ENCODE measurements around the gene CHST2. TPM values are rescaled to one million over a fixed set of nuclear protein-coding genes. Genes with fewer than 3 reads are reported as not detected.

The CHST2 gene
- polyA plus RNA-seq, 1 donor (not counting 4 experiments of a cell fraction or from before 2014, with no cell fraction given), result 1.6 TPM

- DNase-seq (ENCODE audit: low read depth, low spot score) (no peak), FAIRE-seq (no peak)
- Histone ChIP-seq H3K4me2 (ENCODE audit: control insufficient read depth, extremely low read depth, insufficient read depth, low read depth, low read length) (no peak overlapping the region), H3K9me3 (ENCODE audit: control insufficient read depth, low read depth, low read length) (no peaks in the 10 kb centered on the region), H3K4me1 (ENCODE audit: control insufficient read depth, extremely low read depth, insufficient read depth, low read length) (no peaks in the 10 kb centered on the region), H3K27me3 (ENCODE audit: control insufficient read depth, extremely low read depth, insufficient read depth, low read length) (no peaks in the 10 kb centered on the region), H3K36me3 (ENCODE audit: control insufficient read depth in 2 of 2, extremely low read depth in 1 of 2, insufficient read depth in 2 of 2, low read length in 2 of 2) (no peaks in the 10 kb centered on the region), H2AFZ (ENCODE audit: control insufficient read depth, low read length) (no peak overlapping the region), H3K27ac (ENCODE audit: control insufficient read depth, insufficient read depth, low read length) (no peak overlapping the region), H4K20me1 (ENCODE audit: control insufficient read depth, extremely low read depth, insufficient read depth, low read length) (no peaks in the 10 kb centered on the region), H3K4me3 (ENCODE audit: control insufficient read depth in 2 of 3, extremely low read depth in 1 of 3, insufficient read depth in 2 of 3, low read depth in 1 of 3, low read length in 3 of 3) (no peak overlapping the region), H3K9me1 (ENCODE audit: control insufficient read depth, extremely low read depth, insufficient read depth, low read length) (no peaks in the 10 kb centered on the region), H3K9ac (ENCODE audit: control insufficient read depth, extremely low read depth, insufficient read depth, low read length) (no peak overlapping the region), H3K79me2 (ENCODE audit: control insufficient read depth, insufficient read depth, low read length) (no peaks in the 10 kb centered on the region)
- TF ChIP-seq EZH2 (IDR thresholded peaks at IDR 0.05; ENCODE audit: low read length) (no peak), CTCF (optimal IDR thresholded peaks at IDR 0.05 in 1 of 3, IDR thresholded peaks at IDR 0.05 in 1 of 3, conservative IDR thresholded peaks at IDR 0.05 in 1 of 3; ENCODE audit: extremely low read depth in 1 of 3, insufficient read depth in 2 of 3, low read length in 3 of 3) (no peak)
- dilution Hi-C loops (cut with MboI; ENCODE audit: extremely low pct_ligation_motif_present, low sequenced_read_pairs), result no loop called here
These were observed 30.5 kb downstream of the CHST2 start for GRCh38 chr3:143150071-143150470.

GRCh38 chr3:143151004-143151731, 31.6 kb downstream of the CHST2 start:
- FAIRE-seq, result no peak
- TF ChIP-seq CTCF (optimal IDR thresholded peaks at IDR 0.05 in 1 of 3, IDR thresholded peaks at IDR 0.05 in 1 of 3, conservative IDR thresholded peaks at IDR 0.05 in 1 of 3; ENCODE audit: extremely low read depth in 1 of 3, insufficient read depth in 2 of 3, low read length in 3 of 3) (no peak), EZH2 (IDR thresholded peaks at IDR 0.05; ENCODE audit: low read length) (no peak)
- dilution Hi-C loops (cut with MboI; ENCODE audit: extremely low pct_ligation_motif_present, low sequenced_read_pairs), result no loop called here

More at GRCh38 chr3:143151004-143151731, 31.6 kb downstream of the CHST2 start:
- Histone ChIP-seq H3K4me2 (ENCODE audit: control insufficient read depth, extremely low read depth, insufficient read depth, low read depth, low read length) (no peak overlapping the region), H4K20me1 (ENCODE audit: control insufficient read depth, extremely low read depth, insufficient read depth, low read length) (no peaks in the 10 kb centered on the region), H3K27ac (ENCODE audit: control insufficient read depth, insufficient read depth, low read length) (no peak overlapping the region), H3K4me3 (ENCODE audit: control insufficient read depth in 2 of 3, extremely low read depth in 1 of 3, insufficient read depth in 2 of 3, low read depth in 1 of 3, low read length in 3 of 3) (no peak overlapping the region), H3K4me1 (ENCODE audit: control insufficient read depth, extremely low read depth, insufficient read depth, low read length) (no peaks in the 10 kb centered on the region), H2AFZ (ENCODE audit: control insufficient read depth, low read length) (no peak overlapping the region), H3K27me3 (ENCODE audit: control insufficient read depth, extremely low read depth, insufficient read depth, low read length) (no peaks in the 10 kb centered on the region), H3K79me2 (ENCODE audit: control insufficient read depth, insufficient read depth, low read length) (no peaks in the 10 kb centered on the region), H3K9me3 (ENCODE audit: control insufficient read depth, low read depth, low read length) (no peaks in the 10 kb centered on the region), H3K36me3 (ENCODE audit: control insufficient read depth in 2 of 2, extremely low read depth in 1 of 2, insufficient read depth in 2 of 2, low read length in 2 of 2) (no peaks in the 10 kb centered on the region), H3K9ac (ENCODE audit: control insufficient read depth, extremely low read depth, insufficient read depth, low read length) (no peak overlapping the region), H3K9me1 (ENCODE audit: control insufficient read depth, extremely low read depth, insufficient read depth, low read length) (no peaks in the 10 kb centered on the region)
- no peak for DNase-seq (ENCODE audit: low read depth, low spot score)
